ENCODE data around the gene C3AR1.
"Not testable (repeated sequence)": the region's sequence is repeated elsewhere in the genome, so short reads cannot be mapped to it uniquely, and the experiment has no call there.

The C3AR1 gene

GRCh38 chr12:8065991-8066594 lies at the start of gene C3AR1:
C3AR1 (minus strand) TSS chr12:8066359; CDS start chr12:8060185, 6,174 bp downstream.
- no peak for DNase-seq

GRCh38 chr12:8113117-8113516 lies 47.0 kb upstream of the C3AR1 start:
- DNase-seq: not testable (repeated sequence)

GRCh38 chr12:8108808-8109398 lies 42.7 kb upstream of the C3AR1 start:
- DNase-seq: peak; percentile 4

- no peak for DNase-seq
Measured at GRCh38 chr12:8099235-8099634, 33.1 kb upstream of the C3AR1 start.

GRCh38 chr12:8096281-8096915 lies 30.2 kb upstream of the C3AR1 start:
- DNase-seq: no peak

- no peak for DNase-seq
Measured at GRCh38 chr12:8093291-8093690, 27.1 kb upstream of the C3AR1 start.

GRCh38 chr12:8089716-8090115 lies 23.6 kb upstream of the C3AR1 start:
- DNase-seq: no peak

- DNase-seq: not testable (repeated sequence)
Measured at GRCh38 chr12:8089277-8089676, 23.1 kb upstream of the C3AR1 start.

GRCh38 chr12:8088574-8088973 lies 22.4 kb upstream of the C3AR1 start:
- DNase-seq: no peak

GRCh38 chr12:8087666-8088065 lies 21.5 kb upstream of the C3AR1 start:
- DNase-seq: no peak

GRCh38 chr12:8084351-8084750 lies 18.2 kb upstream of the C3AR1 start:
- DNase-seq: not testable (repeated sequence)

GRCh38 chr12:8082808-8083100 lies 16.6 kb upstream of the C3AR1 start:
- no peak for DNase-seq

GRCh38 chr12:8081251-8081920 lies 15.2 kb upstream of the C3AR1 start:
- DNase-seq: no peak

- no peak for DNase-seq
Measured at GRCh38 chr12:8080120-8080519, 14.0 kb upstream of the C3AR1 start.

- DNase-seq: no peak
Measured at GRCh38 chr12:8078916-8079315, 12.8 kb upstream of the C3AR1 start.

GRCh38 chr12:8078398-8078797 lies 12.2 kb upstream of the C3AR1 start:
- DNase-seq: no peak

- DNase-seq: no peak
Measured at GRCh38 chr12:8077207-8077606, 11.0 kb upstream of the C3AR1 start.

GRCh38 chr12:8076366-8076765 lies 10.2 kb upstream of the C3AR1 start:
- no peak for DNase-seq

GRCh38 chr12:8075935-8076334 lies 9.8 kb upstream of the C3AR1 start:
- DNase-seq: no peak

GRCh38 chr12:8071820-8072219 lies 5.7 kb upstream of the C3AR1 start:
- not testable (repeated sequence) for DNase-seq

- no peak for DNase-seq
Measured at GRCh38 chr12:8069582-8069981, 3.4 kb upstream of the C3AR1 start.

- no peak for DNase-seq
Measured at GRCh38 chr12:8064131-8064530, 2.0 kb downstream of the C3AR1 start.

- no peak for DNase-seq
Measured at GRCh38 chr12:8058506-8058905, 7.7 kb downstream of the C3AR1 start.

- DNase-seq: no peak
Measured at GRCh38 chr12:8057839-8058238, 8.3 kb downstream of the C3AR1 start.
